K562 (cell line): ENCODE measurements around the gene DIAPH3. TPM values are rescaled to one million over a fixed set of nuclear protein-coding genes. Genes with fewer than 3 reads are reported as not detected.

Experiments used
- ARID2 ChIP-seq: fragments of 450-650 bp; IDR thresholded peaks from 2 replicates; pipeline ENCODE4 v1.6.1; 2017; ENCODE audit warnings: antibody characterized with exemption, mild to moderate bottlenecking
- HDAC8 ChIP-seq: fragments of 450-650 bp; IDR thresholded peaks from 2 replicates; pipeline ENCODE4 v1.6.1; 2016; ENCODE audit warnings: mild to moderate bottlenecking, missing genetic modification characterization, moderate library complexity, missing compliant biosample characterization
- ILK ChIP-seq: fragments of 450-650 bp; IDR thresholded peaks from 2 replicates; pipeline ENCODE4 v1.6.1; 2016; ENCODE audit warnings: missing genetic modification characterization, low read depth, mild to moderate bottlenecking, missing compliant biosample characterization, moderate library complexity, borderline replicate concordance
- KDM5B ChIP-seq: fragments of 200-600 bp; sonication (generic); IDR thresholded peaks from 2 replicates; pipeline ENCODE4 v1.6.1; 2012; ENCODE audit warnings: low read depth, mild to moderate bottlenecking, moderate library complexity, low read length, control low read depth, inconsistent platforms; ENCODE audit not compliant: insufficient replicate concordance
- POLR2B ChIP-seq: fragments of 450-650 bp; IDR thresholded peaks from 2 replicates; pipeline ENCODE4 v1.6.1; 2018; ENCODE audit warnings: low read depth; ENCODE audit not compliant: partially characterized antibody
- RBM39 ChIP-seq: fragments of 200-400 bp; formaldehyde crosslinking; optimal IDR thresholded peaks from 2 replicates; pipeline ENCODE3; 2018; ENCODE audit warnings: low read depth, low read length
- ZFP36 ChIP-seq: fragments of 150-350 bp; IDR thresholded peaks from 2 replicates; pipeline ENCODE4 v1.6.1; 2018; ENCODE audit warnings: low read length, low read depth; ENCODE audit not compliant: partially characterized antibody
- ZNF175 ChIP-seq: fragments of 200-800 bp; sonication (Bioruptor generic); IDR thresholded peaks from 2 replicates; pipeline ENCODE4 v1.6.1; 2016; ENCODE audit warnings: low read depth, mild to moderate bottlenecking, missing genetic modification characterization, missing compliant biosample characterization
- ZNF444 ChIP-seq: fragments of 250-450 bp; sonication (Bioruptor Pico); IDR thresholded peaks from 2 replicates; pipeline ENCODE4 v1.4.0; 2020; ENCODE audit warnings: mild to moderate bottlenecking, moderate library complexity
- polyA plus RNA-seq, 8 experiments: library from polyadenylated mRNA; depleted of rRNA in 4 of 8; stranded (reverse) in 5 of 8; unstranded in 3 of 8; fragments of >200 nt; fragmentation: Nextera tagmentation in 2 of 8; fragmentation: Illumina TruSeq in 1 of 8; extraction: Ambion mirVana in 2 of 8; extraction: Trizol in 1 of 8; gene quantifications; 2 replicates each; pipeline versions ENCODE4 v1.2.1 to v1.2.3, GENCODE V29; 2011 to 2014; ENCODE audit warnings: inconsistent platforms in 1 of 8, missing spikeins in 1 of 8
- total RNA-seq, 7 experiments: library from RNA; depleted of rRNA in 6 of 7; stranded (reverse); fragments of >200 nt in 6 of 7; fragmentation: Illumina TruSeq in 2 of 7; extraction: Trizol in 2 of 7; gene quantifications; 2 replicates each; pipeline versions ENCODE4 v1.2.1 to v1.2.3, GENCODE V29; 2011 to 2021; ENCODE audit warnings: low replicate concordance in 1 of 7
- TF ChIP-seq, protein P1 (sequence below), 2 experiments: fragments of 450-650 bp; formaldehyde crosslinking in 1 of 2; IDR thresholded peaks; 2 replicates each; pipeline versions ENCODE4 v1.4.0 to v1.6.1; 2014 to 2020; ENCODE audit warnings: mild to moderate bottlenecking in 2 of 2, borderline replicate concordance in 1 of 2, low read depth in 1 of 2
- TF ChIP-seq, protein P2 (sequence below): fragments of 450-650 bp; formaldehyde crosslinking; IDR thresholded peaks from 2 replicates; pipeline ENCODE4 v1.4.0; 2022; ENCODE audit warnings: mild to moderate bottlenecking, moderate library complexity
- TF ChIP-seq, protein P3 (sequence below): fragments of 450-650 bp; IDR thresholded peaks from 2 replicates; pipeline ENCODE4 v1.6.1; 2016; ENCODE audit warnings: missing biosample characterization, missing genetic modification characterization
- TF ChIP-seq, protein P4 (sequence below): fragments of 250-450 bp; sonication (Bioruptor Pico); IDR thresholded peaks from 2 replicates; pipeline ENCODE4 v1.5.1; 2021; ENCODE audit warnings: mild to moderate bottlenecking
- TF ChIP-seq, protein P5 (sequence below), 2 experiments: fragments of 450-650 bp in 1 of 2; sonication (generic) in 1 of 2; formaldehyde crosslinking in 1 of 2; IDR thresholded peaks in 1 of 2; conservative IDR thresholded peaks in 1 of 2; 2 replicates each; pipeline versions ENCODE4 v1.6.1 to v1.8.1; 2016 to 2023; ENCODE audit warnings: mild to moderate bottlenecking in 2 of 2, moderate library complexity in 2 of 2, inconsistent platforms in 1 of 2, missing genetic modification reagents in 1 of 2

The DIAPH3 gene
- total and polyA plus RNA-seq, 9 of the 15 experiments (the other 6 are each of a cell fraction or from before 2014, with no cell fraction given) = 9.0 to 18.7 (median 14.7) TPM

DNA sequence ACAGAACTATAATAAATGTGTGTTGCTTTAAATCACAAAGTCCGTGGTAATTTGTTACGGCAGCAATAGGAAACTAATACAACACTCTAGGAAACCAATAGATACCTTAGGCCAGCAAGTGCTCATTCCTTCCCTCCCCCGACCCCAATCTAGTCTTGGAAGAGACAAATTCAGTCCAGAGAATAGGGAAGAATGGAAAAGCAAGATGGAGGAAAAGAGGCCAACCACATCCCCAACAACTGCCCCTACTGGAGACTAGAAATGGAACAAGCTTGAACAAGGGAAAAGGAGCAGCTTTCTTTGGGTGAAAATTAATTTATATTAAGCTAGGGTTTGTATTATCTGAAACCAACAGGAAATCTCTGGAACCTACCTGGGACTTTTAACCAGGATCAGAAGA lies 54.4 kb downstream of the DIAPH3 start (continued):
- TF ChIP-seq, protein P1, sequence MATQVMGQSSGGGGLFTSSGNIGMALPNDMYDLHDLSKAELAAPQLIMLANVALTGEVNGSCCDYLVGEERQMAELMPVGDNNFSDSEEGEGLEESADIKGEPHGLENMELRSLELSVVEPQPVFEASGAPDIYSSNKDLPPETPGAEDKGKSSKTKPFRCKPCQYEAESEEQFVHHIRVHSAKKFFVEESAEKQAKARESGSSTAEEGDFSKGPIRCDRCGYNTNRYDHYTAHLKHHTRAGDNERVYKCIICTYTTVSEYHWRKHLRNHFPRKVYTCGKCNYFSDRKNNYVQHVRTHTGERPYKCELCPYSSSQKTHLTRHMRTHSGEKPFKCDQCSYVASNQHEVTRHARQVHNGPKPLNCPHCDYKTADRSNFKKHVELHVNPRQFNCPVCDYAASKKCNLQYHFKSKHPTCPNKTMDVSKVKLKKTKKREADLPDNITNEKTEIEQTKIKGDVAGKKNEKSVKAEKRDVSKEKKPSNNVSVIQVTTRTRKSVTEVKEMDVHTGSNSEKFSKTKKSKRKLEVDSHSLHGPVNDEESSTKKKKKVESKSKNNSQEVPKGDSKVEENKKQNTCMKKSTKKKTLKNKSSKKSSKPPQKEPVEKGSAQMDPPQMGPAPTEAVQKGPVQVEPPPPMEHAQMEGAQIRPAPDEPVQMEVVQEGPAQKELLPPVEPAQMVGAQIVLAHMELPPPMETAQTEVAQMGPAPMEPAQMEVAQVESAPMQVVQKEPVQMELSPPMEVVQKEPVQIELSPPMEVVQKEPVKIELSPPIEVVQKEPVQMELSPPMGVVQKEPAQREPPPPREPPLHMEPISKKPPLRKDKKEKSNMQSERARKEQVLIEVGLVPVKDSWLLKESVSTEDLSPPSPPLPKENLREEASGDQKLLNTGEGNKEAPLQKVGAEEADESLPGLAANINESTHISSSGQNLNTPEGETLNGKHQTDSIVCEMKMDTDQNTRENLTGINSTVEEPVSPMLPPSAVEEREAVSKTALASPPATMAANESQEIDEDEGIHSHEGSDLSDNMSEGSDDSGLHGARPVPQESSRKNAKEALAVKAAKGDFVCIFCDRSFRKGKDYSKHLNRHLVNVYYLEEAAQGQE (IDR thresholded peaks at IDR 0.05; ENCODE audit: borderline replicate concordance) = no peak
- TF ChIP-seq, protein P1 (CRISPR knock-in tag; IDR thresholded peaks at IDR 0.05; ENCODE audit: low read depth) = no peak
- TF ChIP-seq ZNF444 (no peak), ZNF175 (CRISPR knock-in tag) (0 out of 2 replicates have a peak, but pooled peaks have one; percentile 31), POLR2B (no peak), ZFP36 (no peak), ARID2 (no peak), KDM5B (no peak), ILK (tag) (no peak), RBM39 (no peak), HDAC8 (no peak)
- TF ChIP-seq, protein P2, sequence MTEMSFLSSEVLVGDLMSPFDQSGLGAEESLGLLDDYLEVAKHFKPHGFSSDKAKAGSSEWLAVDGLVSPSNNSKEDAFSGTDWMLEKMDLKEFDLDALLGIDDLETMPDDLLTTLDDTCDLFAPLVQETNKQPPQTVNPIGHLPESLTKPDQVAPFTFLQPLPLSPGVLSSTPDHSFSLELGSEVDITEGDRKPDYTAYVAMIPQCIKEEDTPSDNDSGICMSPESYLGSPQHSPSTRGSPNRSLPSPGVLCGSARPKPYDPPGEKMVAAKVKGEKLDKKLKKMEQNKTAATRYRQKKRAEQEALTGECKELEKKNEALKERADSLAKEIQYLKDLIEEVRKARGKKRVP (CRISPR knock-in tag) = no peak
- TF ChIP-seq, protein P3, sequence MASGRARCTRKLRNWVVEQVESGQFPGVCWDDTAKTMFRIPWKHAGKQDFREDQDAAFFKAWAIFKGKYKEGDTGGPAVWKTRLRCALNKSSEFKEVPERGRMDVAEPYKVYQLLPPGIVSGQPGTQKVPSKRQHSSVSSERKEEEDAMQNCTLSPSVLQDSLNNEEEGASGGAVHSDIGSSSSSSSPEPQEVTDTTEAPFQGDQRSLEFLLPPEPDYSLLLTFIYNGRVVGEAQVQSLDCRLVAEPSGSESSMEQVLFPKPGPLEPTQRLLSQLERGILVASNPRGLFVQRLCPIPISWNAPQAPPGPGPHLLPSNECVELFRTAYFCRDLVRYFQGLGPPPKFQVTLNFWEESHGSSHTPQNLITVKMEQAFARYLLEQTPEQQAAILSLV = no peak
- TF ChIP-seq, protein P4, sequence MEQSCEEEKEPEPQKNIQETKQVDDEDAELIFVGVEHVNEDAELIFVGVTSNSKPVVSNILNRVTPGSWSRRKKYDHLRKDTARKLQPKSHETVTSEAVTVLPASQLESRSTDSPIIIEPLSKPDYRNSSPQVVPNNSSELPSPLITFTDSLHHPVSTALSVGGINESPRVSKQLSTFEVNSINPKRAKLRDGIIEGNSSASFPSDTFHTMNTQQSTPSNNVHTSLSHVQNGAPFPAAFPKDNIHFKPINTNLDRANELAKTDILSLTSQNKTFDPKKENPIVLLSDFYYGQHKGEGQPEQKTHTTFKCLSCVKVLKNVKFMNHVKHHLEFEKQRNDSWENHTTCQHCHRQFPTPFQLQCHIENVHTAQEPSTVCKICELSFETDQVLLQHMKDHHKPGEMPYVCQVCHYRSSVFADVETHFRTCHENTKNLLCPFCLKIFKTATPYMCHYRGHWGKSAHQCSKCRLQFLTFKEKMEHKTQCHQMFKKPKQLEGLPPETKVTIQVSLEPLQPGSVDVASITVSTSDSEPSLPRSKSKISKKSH (CRISPR knock-in tag) = no peak
- TF ChIP-seq, protein P5, sequence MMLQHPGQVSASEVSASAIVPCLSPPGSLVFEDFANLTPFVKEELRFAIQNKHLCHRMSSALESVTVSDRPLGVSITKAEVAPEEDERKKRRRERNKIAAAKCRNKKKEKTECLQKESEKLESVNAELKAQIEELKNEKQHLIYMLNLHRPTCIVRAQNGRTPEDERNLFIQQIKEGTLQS (IDR thresholded peaks at IDR 0.05) = no peak
- TF ChIP-seq, protein P5 (CRISPR knock-in tag; conservative IDR thresholded peaks at IDR 0.05) = no peak
